ENCODE data around the gene NEDD1. TPM values are rescaled to one million over a fixed set of nuclear protein-coding genes. Genes with fewer than 3 reads are reported as not detected.

The NEDD1 gene
- total RNA-seq, 1 experiment from 2014 or later = 35.4 TPM

DNA sequence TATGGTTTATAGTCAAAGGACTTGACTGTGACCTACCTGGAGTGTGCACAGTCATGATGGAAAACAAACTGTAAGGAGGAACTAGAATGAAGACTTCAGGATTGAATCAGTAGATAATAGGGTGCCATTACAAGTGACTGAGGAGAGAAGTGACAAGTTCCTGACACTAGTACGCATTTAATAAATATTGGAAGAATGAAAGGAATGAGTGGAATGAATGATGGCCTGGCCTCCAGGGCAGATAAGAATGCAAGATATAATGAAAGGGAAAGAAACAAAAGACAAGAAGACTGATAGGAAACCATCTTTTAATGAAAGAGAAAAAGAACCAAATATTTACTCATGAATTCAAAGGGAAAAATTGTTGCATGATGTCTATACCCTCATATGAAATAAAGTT lies 44.7 kb upstream of the NEDD1 start (continued):
- TF ChIP-seq, protein P1, sequence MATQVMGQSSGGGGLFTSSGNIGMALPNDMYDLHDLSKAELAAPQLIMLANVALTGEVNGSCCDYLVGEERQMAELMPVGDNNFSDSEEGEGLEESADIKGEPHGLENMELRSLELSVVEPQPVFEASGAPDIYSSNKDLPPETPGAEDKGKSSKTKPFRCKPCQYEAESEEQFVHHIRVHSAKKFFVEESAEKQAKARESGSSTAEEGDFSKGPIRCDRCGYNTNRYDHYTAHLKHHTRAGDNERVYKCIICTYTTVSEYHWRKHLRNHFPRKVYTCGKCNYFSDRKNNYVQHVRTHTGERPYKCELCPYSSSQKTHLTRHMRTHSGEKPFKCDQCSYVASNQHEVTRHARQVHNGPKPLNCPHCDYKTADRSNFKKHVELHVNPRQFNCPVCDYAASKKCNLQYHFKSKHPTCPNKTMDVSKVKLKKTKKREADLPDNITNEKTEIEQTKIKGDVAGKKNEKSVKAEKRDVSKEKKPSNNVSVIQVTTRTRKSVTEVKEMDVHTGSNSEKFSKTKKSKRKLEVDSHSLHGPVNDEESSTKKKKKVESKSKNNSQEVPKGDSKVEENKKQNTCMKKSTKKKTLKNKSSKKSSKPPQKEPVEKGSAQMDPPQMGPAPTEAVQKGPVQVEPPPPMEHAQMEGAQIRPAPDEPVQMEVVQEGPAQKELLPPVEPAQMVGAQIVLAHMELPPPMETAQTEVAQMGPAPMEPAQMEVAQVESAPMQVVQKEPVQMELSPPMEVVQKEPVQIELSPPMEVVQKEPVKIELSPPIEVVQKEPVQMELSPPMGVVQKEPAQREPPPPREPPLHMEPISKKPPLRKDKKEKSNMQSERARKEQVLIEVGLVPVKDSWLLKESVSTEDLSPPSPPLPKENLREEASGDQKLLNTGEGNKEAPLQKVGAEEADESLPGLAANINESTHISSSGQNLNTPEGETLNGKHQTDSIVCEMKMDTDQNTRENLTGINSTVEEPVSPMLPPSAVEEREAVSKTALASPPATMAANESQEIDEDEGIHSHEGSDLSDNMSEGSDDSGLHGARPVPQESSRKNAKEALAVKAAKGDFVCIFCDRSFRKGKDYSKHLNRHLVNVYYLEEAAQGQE (IDR thresholded peaks at IDR 0.05; ENCODE audit: low read depth) = no peak
- TF ChIP-seq CEBPB (IDR thresholded peaks at IDR 0.05; ENCODE audit: low read depth) = no peak
- TF ChIP-seq, protein P2, sequence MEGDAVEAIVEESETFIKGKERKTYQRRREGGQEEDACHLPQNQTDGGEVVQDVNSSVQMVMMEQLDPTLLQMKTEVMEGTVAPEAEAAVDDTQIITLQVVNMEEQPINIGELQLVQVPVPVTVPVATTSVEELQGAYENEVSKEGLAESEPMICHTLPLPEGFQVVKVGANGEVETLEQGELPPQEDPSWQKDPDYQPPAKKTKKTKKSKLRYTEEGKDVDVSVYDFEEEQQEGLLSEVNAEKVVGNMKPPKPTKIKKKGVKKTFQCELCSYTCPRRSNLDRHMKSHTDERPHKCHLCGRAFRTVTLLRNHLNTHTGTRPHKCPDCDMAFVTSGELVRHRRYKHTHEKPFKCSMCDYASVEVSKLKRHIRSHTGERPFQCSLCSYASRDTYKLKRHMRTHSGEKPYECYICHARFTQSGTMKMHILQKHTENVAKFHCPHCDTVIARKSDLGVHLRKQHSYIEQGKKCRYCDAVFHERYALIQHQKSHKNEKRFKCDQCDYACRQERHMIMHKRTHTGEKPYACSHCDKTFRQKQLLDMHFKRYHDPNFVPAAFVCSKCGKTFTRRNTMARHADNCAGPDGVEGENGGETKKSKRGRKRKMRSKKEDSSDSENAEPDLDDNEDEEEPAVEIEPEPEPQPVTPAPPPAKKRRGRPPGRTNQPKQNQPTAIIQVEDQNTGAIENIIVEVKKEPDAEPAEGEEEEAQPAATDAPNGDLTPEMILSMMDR (IDR thresholded peaks at IDR 0.05 in 2 of 3, conservative IDR thresholded peaks at IDR 0.05 in 1 of 3; ENCODE audit: borderline replicate concordance in 1 of 3, insufficient read depth in 1 of 3, low read depth in 2 of 3, low read length in 2 of 3) = no peak

DNA sequence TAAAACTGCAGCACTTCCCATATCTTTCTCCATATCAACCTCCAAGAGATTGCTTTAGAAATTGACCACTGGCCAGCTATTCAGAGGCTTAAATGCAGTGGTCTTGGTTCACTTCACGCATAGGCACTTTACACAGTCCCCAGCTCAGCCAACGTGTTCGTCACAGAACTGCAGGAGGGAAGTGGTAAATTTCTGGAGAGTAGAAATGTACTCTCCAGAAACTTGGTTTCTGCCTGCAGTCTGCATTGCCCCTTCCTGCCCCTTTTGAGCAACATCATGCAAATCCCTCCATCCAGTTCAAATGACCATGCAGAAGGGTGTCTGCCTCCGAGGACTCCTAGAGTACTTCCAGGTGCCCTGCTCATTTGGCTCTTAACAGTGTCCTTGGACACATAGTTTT lies 42.7 kb upstream of the NEDD1 start:
- Histone ChIP-seq H3K79me2 (ENCODE audit: insufficient read depth, low read length) (no peaks in the 10 kb centered on the region), H3K9me2 (ENCODE audit: insufficient read depth) (no peaks in the 10 kb centered on the region), H4K20me1 (ENCODE audit: insufficient read depth) (no peaks in the 10 kb centered on the region), H3K27ac (ENCODE audit: low read depth, low read length) (no peak overlapping the region), H3K4me1 (ENCODE audit: control insufficient read depth in 1 of 2, insufficient read depth in 2 of 2, low read length in 2 of 2) (no peaks in the 10 kb centered on the region), H3K27me3 (ENCODE audit: insufficient read depth, low read length) (peaks cover 44% of the 10 kb centered on the region), H3K36me3 (ENCODE audit: control insufficient read depth in 1 of 2, insufficient read depth in 2 of 2, low read length in 2 of 2) (no peaks in the 10 kb centered on the region), H3K9ac (ENCODE audit: low read length) (no peak overlapping the region), H3K9me3 (ENCODE audit: control insufficient read depth in 1 of 2, insufficient read depth in 1 of 2, low read depth in 1 of 2, low read length in 2 of 2) (no peaks in the 10 kb centered on the region), H2AFZ (ENCODE audit: low read depth, low read length, poor library complexity, severe bottlenecking) (no peak overlapping the region), H3K4me3 (replicated peaks in 1 of 2; ENCODE audit: low read depth in 1 of 2, low read length in 2 of 2) (no peak overlapping the region), H3K4me2 (ENCODE audit: low read length) (no peak overlapping the region)
- POLR2A ChIA-PET = no interaction called here
- no peak for ATAC-seq
- DNase-seq (ENCODE audit: low read depth, low spot score) = no peak
- CTCF ChIA-PET = no interaction called here
- BruUV-seq (replicated peaks) = no TSS peak
- no peak for TF ChIP-seq CBX3 (IDR thresholded peaks at IDR 0.05; ENCODE audit: low read depth)
- TF ChIP-seq EGR1 (IDR thresholded peaks at IDR 0.05; ENCODE audit: low read depth) = no peak
- intact Hi-C loops (cut with micrococcal nuclease) = no loop called here
- RAD21 ChIA-PET (ENCODE audit: low non-redundant PET in 1 of 2, low total read pairs in 2 of 2, uncharacterized antibody in 2 of 2, unreplicated experiment in 2 of 2) = no interaction called here

Data from HCT116 (cell line).